ENCODE results near the gene DYNC1H1.

DNA sequence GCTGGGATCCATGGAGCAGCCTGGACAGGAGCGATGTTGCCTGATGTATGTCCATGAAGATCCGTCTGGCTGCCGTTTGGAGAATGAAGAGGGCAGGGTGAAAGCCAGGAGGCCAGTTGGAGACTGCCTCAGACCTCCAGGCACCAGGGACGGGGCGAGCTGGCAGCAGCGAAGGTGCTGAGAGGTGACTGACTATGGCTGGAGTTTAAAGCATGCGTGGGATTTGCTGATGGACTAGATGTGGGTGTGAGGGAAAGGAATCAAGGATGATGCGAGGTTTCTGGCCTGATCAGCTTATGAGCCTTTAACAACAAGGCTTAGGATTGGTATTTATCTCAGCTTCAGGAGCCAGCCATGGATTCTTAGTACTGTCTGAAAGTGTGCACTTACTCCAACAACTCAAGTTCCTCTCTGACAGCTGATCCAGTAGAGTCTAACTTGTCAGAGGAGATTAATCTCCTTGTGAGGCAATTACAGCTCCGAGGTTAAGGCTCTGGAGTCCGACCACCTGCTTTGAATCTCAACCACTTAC lies 49.4 kb downstream of the DYNC1H1 start:
- no peak for TF ChIP-seq POLR2A (IDR thresholded peaks at IDR 0.05)
- TF ChIP-seq, protein P1, sequence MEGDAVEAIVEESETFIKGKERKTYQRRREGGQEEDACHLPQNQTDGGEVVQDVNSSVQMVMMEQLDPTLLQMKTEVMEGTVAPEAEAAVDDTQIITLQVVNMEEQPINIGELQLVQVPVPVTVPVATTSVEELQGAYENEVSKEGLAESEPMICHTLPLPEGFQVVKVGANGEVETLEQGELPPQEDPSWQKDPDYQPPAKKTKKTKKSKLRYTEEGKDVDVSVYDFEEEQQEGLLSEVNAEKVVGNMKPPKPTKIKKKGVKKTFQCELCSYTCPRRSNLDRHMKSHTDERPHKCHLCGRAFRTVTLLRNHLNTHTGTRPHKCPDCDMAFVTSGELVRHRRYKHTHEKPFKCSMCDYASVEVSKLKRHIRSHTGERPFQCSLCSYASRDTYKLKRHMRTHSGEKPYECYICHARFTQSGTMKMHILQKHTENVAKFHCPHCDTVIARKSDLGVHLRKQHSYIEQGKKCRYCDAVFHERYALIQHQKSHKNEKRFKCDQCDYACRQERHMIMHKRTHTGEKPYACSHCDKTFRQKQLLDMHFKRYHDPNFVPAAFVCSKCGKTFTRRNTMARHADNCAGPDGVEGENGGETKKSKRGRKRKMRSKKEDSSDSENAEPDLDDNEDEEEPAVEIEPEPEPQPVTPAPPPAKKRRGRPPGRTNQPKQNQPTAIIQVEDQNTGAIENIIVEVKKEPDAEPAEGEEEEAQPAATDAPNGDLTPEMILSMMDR (IDR thresholded peaks at IDR 0.05): no peak
